Measurements from ENCODE around the gene NRCAM. TPM values are rescaled to one million over a fixed set of nuclear protein-coding genes. Genes with fewer than 3 reads are reported as not detected.

NRCAM gene
- total and polyA plus RNA-seq, 2 of the 13 experiments (the other 11 are each of a cell fraction or from before 2014, with no cell fraction given) = 0.31 to 0.33 TPM

- in situ Hi-C loops (cut with HindIII; ENCODE audit: extremely low pct_ligation_motif_present, low pct_unique_long_range_greater_than_20kb) (no loop called here), intact Hi-C loops (cut with micrococcal nuclease; ENCODE audit: unreplicated experiment) (no loop called here)
- no peak for TF ChIP-seq MTA3 (CRISPR knock-in tag; IDR thresholded peaks at IDR 0.05)
- no peak for TF ChIP-seq PHF21A (CRISPR knock-in tag; IDR thresholded peaks at IDR 0.05)
- TF ChIP-seq THAP7 (CRISPR knock-in tag; IDR thresholded peaks at IDR 0.05) = no peak
- no peak for TF ChIP-seq MIER2 (CRISPR knock-in tag; IDR thresholded peaks at IDR 0.05)
- TF ChIP-seq ZNF333 (CRISPR knock-in tag; IDR thresholded peaks at IDR 0.05; ENCODE audit: borderline replicate concordance) = no peak
- TF ChIP-seq NFIC (IDR thresholded peaks at IDR 0.05; ENCODE audit: low read length) = no peak
- no peak for TF ChIP-seq NRL (CRISPR knock-in tag; IDR thresholded peaks at IDR 0.05; ENCODE audit: borderline replicate concordance)
- no peak for TF ChIP-seq ZNF564 (CRISPR knock-in tag; IDR thresholded peaks at IDR 0.05)
- TF ChIP-seq ZBTB44 (CRISPR knock-in tag; IDR thresholded peaks at IDR 0.05) = no peak
- no peak for TF ChIP-seq ZFP37 (CRISPR knock-in tag; IDR thresholded peaks at IDR 0.05; ENCODE audit: borderline replicate concordance)
- no peak for TF ChIP-seq ZNF569 (CRISPR knock-in tag; IDR thresholded peaks at IDR 0.05; ENCODE audit: borderline replicate concordance)
- H3K9ac ChIP-seq (ENCODE audit: insufficient read depth, low read depth, low read length) = no peak overlapping the region
- CTCF ChIA-PET (ENCODE audit: low intra/inter-chr PET ratio, low total read pairs) = no interaction called here
- no peak overlapping the region for H3K27ac ChIP-seq (ENCODE audit: extremely low read length, insufficient read depth, low read length)
- FAIRE-seq (no peak), DNase-seq (ENCODE audit: low spot score) (no peak), ATAC-seq (no peak)
- H3K36me3 ChIP-seq (replicated peaks in 1 of 2; ENCODE audit: control insufficient read depth in 1 of 2, insufficient read depth in 2 of 2, low read length in 2 of 2) = no peaks in the 10 kb centered on the region
- no peaks in the 10 kb centered on the region for H3K4me1 ChIP-seq (ENCODE audit: insufficient read depth, low read length)
- no peak overlapping the region for H3K4me2 ChIP-seq (ENCODE audit: low read depth, low read length)
- H3K9me3 ChIP-seq (ENCODE audit: low read length) = no peaks in the 10 kb centered on the region
- BruUV-seq (replicated peaks) = no TSS peak
- no peaks in the 10 kb centered on the region for H3K27me3 ChIP-seq (ENCODE audit: control insufficient read depth in 1 of 2, insufficient read depth in 2 of 2, low read length in 2 of 2)
- H3K4me3 ChIP-seq (replicated peaks in 1 of 3; ENCODE audit: insufficient read depth in 1 of 3, low read depth in 2 of 3, low read length in 3 of 3) = no peak overlapping the region
- H4K20me1 ChIP-seq (ENCODE audit: insufficient read depth, low read length) = no peaks in the 10 kb centered on the region
- H3K79me2 ChIP-seq (ENCODE audit: insufficient read depth, low read length) = no peaks in the 10 kb centered on the region
- POLR2A ChIA-PET = no interaction called here
- H2AFZ ChIP-seq (ENCODE audit: low read length) = no peak overlapping the region
Observed at GRCh38 chr7:108367314-108367713, 88.9 kb downstream of the NRCAM start.

Measured in HepG2 (cell line).